Measurements from ENCODE around the gene BPIFB3. TPM values are rescaled to one million over a fixed set of nuclear protein-coding genes. Genes with fewer than 3 reads are reported as not detected.

BPIFB3 gene
- polyA plus RNA-seq, 3 donors, result not detected

DNA sequence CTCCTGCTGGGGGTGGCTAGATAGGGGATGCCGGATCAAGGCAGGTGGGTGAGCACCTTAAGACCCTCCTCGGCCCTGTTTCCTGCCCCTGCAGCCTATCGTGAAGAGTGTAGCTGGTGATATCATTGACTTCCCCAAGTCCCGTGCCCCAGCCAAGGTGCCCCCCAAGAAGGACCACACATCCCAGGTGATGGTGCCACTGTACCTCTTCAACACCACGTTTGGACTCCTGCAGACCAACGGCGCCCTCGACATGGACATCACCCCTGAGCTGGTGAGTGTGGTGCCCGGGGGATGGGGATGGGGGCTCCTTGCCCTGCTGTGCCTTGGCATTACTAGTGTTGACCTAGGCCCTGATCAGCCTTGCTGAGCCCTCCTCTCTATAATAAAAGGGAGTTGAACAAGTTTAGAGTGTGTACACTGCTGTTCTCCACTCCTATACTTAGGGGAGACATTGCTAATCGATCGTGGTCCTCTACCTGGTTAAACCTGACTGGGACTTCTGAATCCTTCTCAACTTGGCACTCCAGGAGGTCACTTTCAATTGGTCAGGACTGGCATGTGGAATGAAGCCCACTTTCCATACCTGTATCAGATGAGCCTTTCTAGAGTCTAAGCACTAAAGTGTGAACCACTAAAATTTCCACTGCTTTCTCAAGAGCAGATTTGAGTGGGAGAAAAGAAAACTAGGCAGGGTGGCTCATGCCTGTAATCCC is 11.0 kb downstream of the BPIFB3 start:
- H3K36me3 ChIP-seq (replicated peaks in 1 of 2; ENCODE audit: control insufficient read depth in 1 of 2, insufficient read depth in 2 of 2, low read length in 2 of 2), result no peaks in the 10 kb centered on the region
- H3K27ac Mint-ChIP-seq, result peak overlapping the region in 1 of 7 donors; percentile 35
- H3K9me3 ChIP-seq (replicated peaks in 1 of 2; ENCODE audit: control insufficient read depth in 1 of 2, insufficient read depth in 1 of 2, low read length in 2 of 2), result no peaks in the 10 kb centered on the region
- H3K4me3 Mint-ChIP-seq, result peak overlapping the region in 1 of 2 donors; percentile 15
- 100% methylated on average over 3 of the region's 11 CpGs for WGBS (ENCODE audit: insufficient coverage)
- no peak overlapping the region for H3K4me3 ChIP-seq (replicated peaks in 1 of 3; ENCODE audit: low read depth in 2 of 3, low read length in 3 of 3)
- H3K9me3 Mint-ChIP-seq, result no peaks in the 10 kb centered on the region
- intact Hi-C loops (cut with micrococcal nuclease), result no loop called here
- TF ChIP-seq, protein P1, sequence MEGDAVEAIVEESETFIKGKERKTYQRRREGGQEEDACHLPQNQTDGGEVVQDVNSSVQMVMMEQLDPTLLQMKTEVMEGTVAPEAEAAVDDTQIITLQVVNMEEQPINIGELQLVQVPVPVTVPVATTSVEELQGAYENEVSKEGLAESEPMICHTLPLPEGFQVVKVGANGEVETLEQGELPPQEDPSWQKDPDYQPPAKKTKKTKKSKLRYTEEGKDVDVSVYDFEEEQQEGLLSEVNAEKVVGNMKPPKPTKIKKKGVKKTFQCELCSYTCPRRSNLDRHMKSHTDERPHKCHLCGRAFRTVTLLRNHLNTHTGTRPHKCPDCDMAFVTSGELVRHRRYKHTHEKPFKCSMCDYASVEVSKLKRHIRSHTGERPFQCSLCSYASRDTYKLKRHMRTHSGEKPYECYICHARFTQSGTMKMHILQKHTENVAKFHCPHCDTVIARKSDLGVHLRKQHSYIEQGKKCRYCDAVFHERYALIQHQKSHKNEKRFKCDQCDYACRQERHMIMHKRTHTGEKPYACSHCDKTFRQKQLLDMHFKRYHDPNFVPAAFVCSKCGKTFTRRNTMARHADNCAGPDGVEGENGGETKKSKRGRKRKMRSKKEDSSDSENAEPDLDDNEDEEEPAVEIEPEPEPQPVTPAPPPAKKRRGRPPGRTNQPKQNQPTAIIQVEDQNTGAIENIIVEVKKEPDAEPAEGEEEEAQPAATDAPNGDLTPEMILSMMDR (IDR thresholded peaks at IDR 0.05), result no peak
- H3K27me3 Mint-ChIP-seq (ENCODE audit: low read depth in 3 of 3), result peaks cover 0 to 4% (median 1%) of the 10 kb centered on the region in 3 donors
- no peak overlapping the region for H3K27ac ChIP-seq (ENCODE audit: low read depth in 1 of 2, low read length in 2 of 2)
- H2AFZ ChIP-seq (ENCODE audit: insufficient read depth, low read depth, low read length, poor library complexity, severe bottlenecking), result no peak overlapping the region
- H3K36me3 Mint-ChIP-seq, result no peaks in the 10 kb centered on the region
- H3K4me1 Mint-ChIP-seq, result peaks cover 16% of the 10 kb centered on the region
- H3K4me1 ChIP-seq (ENCODE audit: control insufficient read depth in 1 of 2, insufficient read depth in 2 of 2, low read length in 2 of 2), result peaks cover 11 to 12% of the 10 kb centered on the region in 2 donors
- no peaks in the 10 kb centered on the region for H4K20me1 ChIP-seq (ENCODE audit: insufficient read depth, low read length)
- no peaks in the 10 kb centered on the region for H3K27me3 ChIP-seq (ENCODE audit: control insufficient read depth in 2 of 2, insufficient read depth in 2 of 2, low read length in 2 of 2)
- no peak overlapping the region for H3K4me2 ChIP-seq (replicated peaks; ENCODE audit: extremely low read depth, low read length, poor library complexity, severe bottlenecking)
- no peak overlapping the region for H3K9ac ChIP-seq (ENCODE audit: insufficient read depth, low read length, poor library complexity, severe bottlenecking)
- H3K79me2 ChIP-seq (ENCODE audit: insufficient read depth, low read length), result no peaks in the 10 kb centered on the region
- no peak for DNase-seq

DNA sequence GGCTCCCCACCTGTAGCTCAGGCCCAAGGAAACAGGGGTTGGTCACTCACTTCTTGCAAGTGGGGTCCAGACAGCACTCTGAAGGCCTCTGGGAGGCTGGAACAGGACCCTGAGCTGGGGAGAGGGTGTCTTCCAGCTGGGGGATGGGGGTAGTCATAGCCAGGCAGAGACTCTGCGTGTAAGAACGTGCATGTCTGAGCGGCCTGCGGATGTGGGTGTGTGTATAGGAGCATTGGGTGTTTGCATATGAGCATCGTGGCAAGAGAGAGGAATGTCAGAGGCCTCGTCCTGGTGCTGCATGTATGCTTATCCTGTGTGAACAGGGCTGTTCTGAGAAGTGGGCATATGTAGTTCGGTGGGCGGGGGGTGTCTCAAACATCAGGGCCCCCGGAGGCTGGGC is 12.1 kb downstream of the BPIFB3 start:
- no peak overlapping the region for H3K4me3 Mint-ChIP-seq
- TF ChIP-seq, protein P1 (IDR thresholded peaks at IDR 0.05), result no peak
- H3K27me3 ChIP-seq (ENCODE audit: control insufficient read depth in 2 of 2, insufficient read depth in 2 of 2, low read length in 2 of 2), result no peaks in the 10 kb centered on the region
- H3K27ac ChIP-seq (ENCODE audit: low read depth in 1 of 2, low read length in 2 of 2), result no peak overlapping the region
- H3K79me2 ChIP-seq (ENCODE audit: insufficient read depth, low read length), result no peaks in the 10 kb centered on the region
- no peaks in the 10 kb centered on the region for H3K9me3 ChIP-seq (replicated peaks in 1 of 2; ENCODE audit: control insufficient read depth in 1 of 2, insufficient read depth in 1 of 2, low read length in 2 of 2)
- DNase-seq, result no peak
- no peaks in the 10 kb centered on the region for H3K36me3 ChIP-seq (replicated peaks in 1 of 2; ENCODE audit: control insufficient read depth in 1 of 2, insufficient read depth in 2 of 2, low read length in 2 of 2)
- H3K36me3 Mint-ChIP-seq, result no peaks in the 10 kb centered on the region
- H3K4me3 ChIP-seq (replicated peaks in 1 of 3; ENCODE audit: low read depth in 2 of 3, low read length in 3 of 3), result no peak overlapping the region
- intact Hi-C loops (cut with micrococcal nuclease), result no loop called here
- H3K9ac ChIP-seq (ENCODE audit: insufficient read depth, low read length, poor library complexity, severe bottlenecking), result no peak overlapping the region
- H3K27me3 Mint-ChIP-seq (ENCODE audit: low read depth in 3 of 3), result peaks cover 1 to 4% (median 1%) of the 10 kb centered on the region in 3 donors
- H3K4me2 ChIP-seq (replicated peaks; ENCODE audit: extremely low read depth, low read length, poor library complexity, severe bottlenecking), result no peak overlapping the region
- peaks cover 11 to 12% of the 10 kb centered on the region in 2 donors for H3K4me1 ChIP-seq (ENCODE audit: control insufficient read depth in 1 of 2, insufficient read depth in 2 of 2, low read length in 2 of 2)
- H3K4me1 Mint-ChIP-seq, result peaks cover 16% of the 10 kb centered on the region
- H3K9me3 Mint-ChIP-seq, result no peaks in the 10 kb centered on the region
- no peaks in the 10 kb centered on the region for H4K20me1 ChIP-seq (ENCODE audit: insufficient read depth, low read length)
- WGBS (ENCODE audit: insufficient coverage), result 94% methylated on average over 9 of the region's 9 CpGs
- no peak overlapping the region for H2AFZ ChIP-seq (ENCODE audit: insufficient read depth, low read depth, low read length, poor library complexity, severe bottlenecking)
- H3K27ac Mint-ChIP-seq, result no peak overlapping the region

All from CD14-positive monocyte (primary cell).